Activated CD8-positive, alpha-beta memory T cell treated with anti-CD3 and anti-CD28 coated beads for 36 hours (primary cell): Measurements from ENCODE around the gene CEP112. TPM values are rescaled to one million over a fixed set of nuclear protein-coding genes. Genes with fewer than 3 reads are reported as not detected.

ENCODE experiments used
- CTCF ChIA-PET: fragments of 350-600 bp; sonication (Branson Sonifier 250); formaldehyde crosslinking; loops from one replicate; lab custom pipeline; 2021; ENCODE audit warnings: antibody characterized with exemption; lab: Charles Lee
- POLR2A ChIA-PET: fragments of 350-600 bp; sonication (Branson Sonifier 250); formaldehyde crosslinking; loops from one replicate; lab custom pipeline; 2021; ENCODE audit warnings: antibody characterized with exemption; lab: Charles Lee
- total RNA-seq, 2 experiments: library from RNA; stranded (reverse); gene quantifications; one replicate each; pipeline ENCODE4 v1.2.3, GENCODE V29; 2021

The CEP112 gene
- total RNA-seq, result 1 to 10 TPM; 1.8 to 2.8 TPM

- POLR2A ChIA-PET, result no interaction called here
Observed at GRCh38 chr17:66191593-66192377, at the start of gene CEP112. Gene CEP112, minus strand, starts transcription at chr17:66192133.

GRCh38 chr17:66240630-66241029 is 48.7 kb upstream of the CEP112 start:
- ChIA-PET POLR2A (no interaction called here), CTCF (interaction anchor here (1.2 kb wide), 1 partner anchor 32 kb away, joined by 3 read pairs; no protein-coding TSS in a partner anchor)

More at GRCh38 chr17:66191593-66192377, at the start of gene CEP112:
- CTCF ChIA-PET, result interaction anchor here (1.6 kb wide), 1 partner anchor 9 kb away, joined by 5 read pairs; no protein-coding TSS in a partner anchor

- POLR2A ChIA-PET, result no interaction called here
- CTCF ChIA-PET, result interaction anchor here (1.2 kb wide), 1 partner anchor 31 kb away, joined by 3 read pairs; no protein-coding TSS in a partner anchor
Observed at GRCh38 chr17:66240013-66240412, 48.1 kb upstream of the CEP112 start.

GRCh38 chr17:66235377-66235994 is 43.6 kb upstream of the CEP112 start:
- ChIA-PET CTCF (interaction anchor here (0.7 kb wide), 2 partner anchors 75 to 399 kb away, joined by 5 read pairs; no protein-coding TSS in a partner anchor), POLR2A (no interaction called here)

- CTCF ChIA-PET, result no interaction called here
- POLR2A ChIA-PET, result no interaction called here
Observed at GRCh38 chr17:66234611-66235010, 42.7 kb upstream of the CEP112 start.

DNA sequence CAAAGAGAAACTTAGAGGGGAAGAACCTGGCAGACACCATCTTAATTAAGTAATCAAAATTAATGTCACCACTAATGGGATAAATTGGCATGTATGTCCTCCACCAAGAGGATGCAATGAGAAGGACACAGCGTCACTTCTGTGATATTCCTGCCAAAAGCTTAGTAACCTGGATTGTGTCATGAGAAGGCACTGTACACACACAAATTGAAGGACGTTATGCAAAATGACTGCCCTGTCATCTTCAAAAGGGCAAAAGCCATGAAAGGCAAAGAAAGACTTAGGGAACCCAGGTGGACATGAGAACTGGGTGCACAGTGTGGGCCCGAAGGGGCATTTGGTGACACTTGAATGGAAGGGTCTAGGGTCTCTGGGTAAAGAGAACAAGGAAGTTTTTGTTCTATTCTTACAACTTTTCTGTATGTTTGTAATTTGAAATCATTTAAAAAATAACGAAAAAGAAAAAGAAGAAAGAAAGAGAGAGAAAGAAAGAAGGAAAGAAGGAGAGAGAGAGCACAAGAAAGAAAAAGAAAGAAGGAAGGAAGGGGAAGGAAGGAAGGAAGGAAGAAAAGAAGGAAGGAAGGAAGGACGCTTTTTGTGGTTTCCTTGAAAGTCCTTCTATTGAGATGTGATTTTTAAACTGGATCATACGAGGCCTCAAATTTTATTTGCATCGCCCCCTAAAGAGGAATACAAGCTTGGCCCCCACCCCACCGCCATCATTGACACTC is 41.3 kb upstream of the CEP112 start:
- ChIA-PET POLR2A (no interaction called here), CTCF (no interaction called here)

- ChIA-PET POLR2A (no interaction called here), CTCF (no interaction called here)
Observed at GRCh38 chr17:66230922-66231591, 39.1 kb upstream of the CEP112 start.

DNA sequence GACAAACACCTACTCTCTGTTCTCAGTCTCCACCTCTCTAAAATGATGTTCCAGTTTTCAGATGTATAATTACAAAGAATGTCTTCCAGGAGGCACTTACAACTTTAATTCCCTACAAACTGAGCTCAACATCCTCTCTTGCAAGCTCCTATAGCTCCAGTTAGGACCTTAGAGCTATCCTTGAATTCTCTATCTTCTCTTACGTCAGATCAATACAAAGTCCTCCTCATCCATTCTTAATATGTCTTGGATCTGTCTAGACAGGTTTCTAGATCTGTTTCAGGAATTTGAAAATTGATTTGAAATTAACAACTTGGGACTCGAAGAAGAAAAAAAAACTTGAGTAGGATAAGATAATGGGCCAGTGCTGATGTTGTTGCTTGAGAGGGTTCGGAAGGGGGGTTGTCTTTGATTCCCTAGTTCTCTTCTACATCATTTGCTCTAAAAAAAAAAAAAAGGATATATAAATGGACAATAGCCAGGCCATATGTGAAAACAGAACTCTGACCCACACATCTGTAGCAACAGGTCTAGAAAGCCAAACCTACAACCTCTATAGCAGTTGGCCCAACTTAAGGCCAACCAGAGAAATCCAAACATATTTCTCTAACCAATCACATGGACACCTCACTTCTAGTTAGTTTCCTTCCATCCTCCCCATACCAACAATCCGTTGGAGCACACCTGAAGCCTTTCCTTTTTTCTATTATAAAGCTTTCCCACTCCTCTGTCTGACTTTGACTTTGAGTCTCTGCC is 38.0 kb upstream of the CEP112 start:
- ChIA-PET CTCF (no interaction called here), POLR2A (no interaction called here)

DNA sequence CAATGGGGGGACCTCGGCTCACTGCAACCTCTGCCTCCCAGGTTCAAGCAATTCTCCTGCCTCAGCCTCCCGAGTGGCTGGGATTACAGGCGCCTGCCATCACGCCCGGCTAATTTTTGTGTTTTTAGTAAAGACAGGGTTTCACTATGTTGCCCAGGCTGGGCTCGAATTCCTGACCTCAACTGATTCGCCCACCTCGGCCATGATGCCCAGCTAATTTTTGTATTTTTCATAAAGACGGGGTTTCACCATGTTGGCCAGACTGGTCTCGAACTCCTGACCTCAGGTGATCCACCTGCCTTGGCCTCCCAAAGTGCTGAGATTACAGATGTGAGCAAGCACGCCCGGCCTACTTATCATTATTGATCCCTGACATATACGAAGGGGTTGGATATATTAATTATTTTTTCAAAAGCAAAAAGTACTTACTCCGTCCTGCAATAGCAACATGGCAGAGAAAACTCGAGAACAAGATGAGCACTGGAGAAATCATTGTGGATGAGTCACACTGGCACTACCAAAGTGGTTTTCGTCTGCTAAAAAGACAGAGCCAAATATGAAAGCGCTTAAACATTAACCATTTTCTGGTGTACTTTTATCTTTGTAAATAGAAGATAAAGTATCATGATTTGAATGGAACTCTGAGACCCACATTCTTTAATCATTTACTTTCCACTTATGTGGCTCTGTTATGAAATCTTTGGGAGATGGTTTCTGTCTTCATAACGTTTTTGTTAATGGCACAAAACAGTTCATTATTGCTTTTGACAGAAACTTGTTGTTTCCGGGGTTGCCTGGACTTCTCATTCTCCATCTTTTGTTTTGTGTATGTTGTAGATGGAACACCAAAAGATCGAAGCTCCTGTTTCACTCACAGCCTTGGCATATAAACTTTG is 37.2 kb upstream of the CEP112 start, which contains the start of gene APOH:
TSS of gene APOH (minus strand) at position 529 of the 896 bp plus-strand sequence. CDS start at position 493, 36 bp downstream.
- CTCF ChIA-PET, result no interaction called here
- POLR2A ChIA-PET, result no interaction called here

DNA sequence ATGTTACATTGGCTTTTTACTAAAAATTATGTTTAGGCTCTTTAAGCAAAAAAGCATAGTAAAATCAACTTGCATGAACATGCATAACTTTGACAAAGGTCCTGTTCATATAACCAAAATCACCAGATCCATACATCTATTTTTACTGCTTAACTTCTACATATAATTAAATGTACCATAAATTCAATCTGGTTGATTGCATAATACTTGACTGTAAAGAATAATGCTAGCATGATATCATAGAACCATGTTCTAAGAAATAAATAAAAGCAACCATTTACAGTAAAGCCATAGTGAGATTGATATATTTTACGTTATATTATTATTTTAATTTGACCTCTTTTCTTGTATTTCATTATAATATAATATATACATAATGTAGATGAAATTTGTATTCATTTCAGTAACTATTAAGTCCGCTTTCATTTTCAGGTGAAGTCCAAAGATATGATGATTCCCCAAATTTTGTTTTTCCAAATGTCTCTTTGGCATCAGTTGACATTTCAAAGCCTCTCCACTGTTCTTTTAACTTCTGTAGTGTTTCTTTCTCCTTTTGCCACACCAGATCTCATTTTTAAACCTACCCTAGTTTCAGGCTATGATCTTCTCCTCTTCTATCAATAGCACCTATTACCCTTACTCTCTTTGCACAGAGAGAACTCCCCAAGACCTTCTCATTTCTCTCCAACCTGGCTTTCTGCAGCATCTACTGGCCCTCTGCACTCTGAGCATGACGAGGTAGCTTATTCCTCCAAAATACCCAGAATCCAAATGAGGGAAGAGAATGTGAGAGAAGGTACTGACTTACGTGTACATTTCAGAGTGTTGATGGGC is 35.5 kb upstream of the CEP112 start:
- CTCF ChIA-PET, result no interaction called here
- POLR2A ChIA-PET, result no interaction called here

GRCh38 chr17:66222798-66223350 is 30.9 kb upstream of the CEP112 start:
- POLR2A ChIA-PET, result no interaction called here
- CTCF ChIA-PET, result interaction anchor here (0.6 to 0.7 kb wide), 2 partner anchors 49 to 854 kb away, joined by 3 to 6 read pairs; no protein-coding TSS in a partner anchor

GRCh38 chr17:66221755-66222530 is 30.0 kb upstream of the CEP112 start:
- ChIA-PET POLR2A (no interaction called here), CTCF (interaction anchor here (0.6 to 0.7 kb wide), 2 partner anchors 50 to 855 kb away, joined by 3 to 6 read pairs; no protein-coding TSS in a partner anchor)

DNA sequence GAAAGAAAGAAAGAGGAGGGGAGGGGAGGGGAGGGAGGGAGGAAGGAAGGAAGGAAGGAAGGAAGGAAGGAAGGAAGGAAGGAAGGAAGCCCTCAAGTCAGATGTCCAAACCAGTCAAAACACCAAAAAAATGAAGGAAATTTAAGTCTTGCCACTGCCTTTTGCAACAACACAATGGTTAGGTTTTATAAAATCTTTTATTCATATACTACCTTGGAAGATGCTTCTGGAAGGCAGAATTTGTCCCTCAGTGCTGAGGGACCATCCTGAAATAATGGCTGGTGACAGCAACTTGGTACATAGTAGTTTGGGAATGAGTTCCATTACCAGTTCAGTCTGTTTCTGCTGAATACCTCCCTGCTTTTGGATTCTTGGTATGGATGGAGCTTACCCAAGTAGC is 29.4 kb upstream of the CEP112 start:
- POLR2A ChIA-PET, result no interaction called here
- CTCF ChIA-PET, result no interaction called here

DNA sequence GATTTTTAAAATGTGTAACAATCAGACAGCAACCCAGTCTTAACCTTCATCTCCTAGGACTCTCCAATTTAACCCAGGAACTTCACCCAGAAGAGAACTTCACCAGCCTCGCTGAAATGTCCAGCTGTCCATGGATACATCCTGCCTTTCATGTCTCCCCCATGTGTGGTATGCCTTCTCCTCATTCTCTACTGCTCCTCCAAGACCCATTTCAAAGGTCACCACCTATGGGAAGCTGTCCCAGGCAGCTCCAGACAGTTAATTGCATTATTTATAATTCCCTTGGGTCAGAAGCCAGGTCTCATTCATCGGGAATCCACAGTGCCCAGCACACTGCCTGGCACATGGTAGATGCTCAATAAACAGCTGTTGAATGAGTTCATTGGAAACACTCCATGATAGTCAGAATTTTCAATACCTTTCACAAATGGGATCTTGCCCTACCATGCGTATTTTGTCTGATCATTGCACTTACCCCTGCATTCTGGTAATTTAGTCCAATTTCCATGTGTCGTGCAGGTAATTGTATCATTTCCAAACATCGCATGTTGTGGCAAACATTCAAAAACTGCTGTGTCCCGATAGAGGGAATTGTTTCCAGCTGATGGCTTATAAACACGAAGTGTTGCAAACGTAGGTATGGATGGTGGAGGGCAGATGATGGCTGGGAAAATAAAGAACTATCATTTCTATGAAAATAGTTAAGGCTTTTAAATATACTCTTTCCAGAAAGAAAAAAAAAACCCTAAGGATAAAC is 28.3 kb upstream of the CEP112 start:
- CTCF ChIA-PET, result no interaction called here
- POLR2A ChIA-PET, result no interaction called here

- ChIA-PET CTCF (no interaction called here), POLR2A (no interaction called here)
Observed at GRCh38 chr17:66215529-66215911, 23.6 kb upstream of the CEP112 start.
